Smooth muscle cell (in vitro differentiated cells): Measurements from ENCODE around the gene SSTR1. TPM values are rescaled to one million over a fixed set of nuclear protein-coding genes. Genes with fewer than 3 reads are reported as not detected.
A peak's percentile ranks its signal among the peaks of the same experiment; 100 is the strongest.

Source experiments
- DNase-seq: peaks from one replicate; lab custom pipeline; 2025; ENCODE audit not compliant: unreplicated experiment; lab: John Stamatoyannopoulos, UW
- H2AFZ ChIP-seq: fragments of 200-600 bp; sonication (generic); 2 replicates; pipeline ENCODE4 v1.6.0; 2016; ENCODE audit warnings: antibody characterized with exemption, low read depth, mild to moderate bottlenecking
- H3F3A ChIP-seq: fragments of 200-600 bp; sonication (generic); 2 replicates; pipeline ENCODE4 v1.6.0; 2017; ENCODE audit warnings: antibody characterized with exemption, low read depth
- H3K27ac ChIP-seq: fragments of 200-600 bp; sonication (generic); 2 replicates; pipeline ENCODE4 v1.5.1; 2016; ENCODE audit warnings: low read depth, mild to moderate bottlenecking
- H3K27me3 ChIP-seq: fragments of 200-600 bp; sonication (generic); 2 replicates; pipeline ENCODE4 v1.6.1; 2016; ENCODE audit warnings: low read depth, mild to moderate bottlenecking
- H3K36me3 ChIP-seq: fragments of 200-600 bp; sonication (generic); 2 replicates; pipeline ENCODE4 v1.5.1; 2016; ENCODE audit warnings: low read depth
- H3K4me1 ChIP-seq: fragments of 200-600 bp; sonication (generic); 2 replicates; pipeline ENCODE4 v1.5.1; 2016; ENCODE audit warnings: low read depth
- H3K4me2 ChIP-seq: fragments of 200-600 bp; sonication (generic); 2 replicates; pipeline ENCODE4 v1.6.0; 2016; ENCODE audit warnings: mild to moderate bottlenecking
- H3K4me3 ChIP-seq: fragments of 200-600 bp; sonication (generic); 2 replicates; pipeline ENCODE4 v1.5.1; 2016; ENCODE audit warnings: mild to moderate bottlenecking
- H3K79me2 ChIP-seq: fragments of 200-600 bp; sonication (generic); 2 replicates; pipeline ENCODE4 v1.6.0; 2016; ENCODE audit warnings: low read depth, mild to moderate bottlenecking
- H3K9ac ChIP-seq: fragments of 200-600 bp; sonication (generic); 2 replicates; pipeline ENCODE4 v1.6.0; 2016; ENCODE audit warnings: low read depth
- H3K9me3 ChIP-seq: fragments of 200-600 bp; sonication (generic); replicated peaks from 2 replicates; pipeline ENCODE4 v1.5.1; 2016; ENCODE audit warnings: low read depth
- H4K20me1 ChIP-seq: fragments of 200-600 bp; sonication (generic); 2 replicates; pipeline ENCODE4 v1.6.0; 2016; ENCODE audit warnings: low read depth
- CTCF ChIP-seq: fragments of 200-600 bp; sonication (generic); IDR thresholded peaks from 2 replicates; pipeline ENCODE4 v1.5.1; 2017; ENCODE audit warnings: borderline replicate concordance, mild to moderate bottlenecking, antibody characterized with exemption; ENCODE audit not compliant: insufficient read depth, poor library complexity, severe bottlenecking
- WGBS: methylation state at CpG from one replicate; pipeline ENCODE4 v1.1.7; 2016; ENCODE audit warnings: low lambda C conversion rate; 5-methylcytosine and 5-hydroxymethylcytosine counted together
- polyA plus RNA-seq: library from polyadenylated mRNA; unstranded; fragments of >200 nt; fragmentation: Nextera tagmentation; extraction: Ambion mirVana; gene quantifications from 2 replicates; pipeline ENCODE4 v1.2.1, GENCODE V29; 2016
- total RNA-seq: library from RNA; depleted of rRNA; stranded (reverse); fragments of >200 nt; gene quantifications from 2 replicates; pipeline ENCODE4 v1.2.3, GENCODE V29; 2014

The SSTR1 gene
- total and polyA plus RNA-seq, 2 experiments from 2014 or later = 11.3 to 12.3 TPM

DNA sequence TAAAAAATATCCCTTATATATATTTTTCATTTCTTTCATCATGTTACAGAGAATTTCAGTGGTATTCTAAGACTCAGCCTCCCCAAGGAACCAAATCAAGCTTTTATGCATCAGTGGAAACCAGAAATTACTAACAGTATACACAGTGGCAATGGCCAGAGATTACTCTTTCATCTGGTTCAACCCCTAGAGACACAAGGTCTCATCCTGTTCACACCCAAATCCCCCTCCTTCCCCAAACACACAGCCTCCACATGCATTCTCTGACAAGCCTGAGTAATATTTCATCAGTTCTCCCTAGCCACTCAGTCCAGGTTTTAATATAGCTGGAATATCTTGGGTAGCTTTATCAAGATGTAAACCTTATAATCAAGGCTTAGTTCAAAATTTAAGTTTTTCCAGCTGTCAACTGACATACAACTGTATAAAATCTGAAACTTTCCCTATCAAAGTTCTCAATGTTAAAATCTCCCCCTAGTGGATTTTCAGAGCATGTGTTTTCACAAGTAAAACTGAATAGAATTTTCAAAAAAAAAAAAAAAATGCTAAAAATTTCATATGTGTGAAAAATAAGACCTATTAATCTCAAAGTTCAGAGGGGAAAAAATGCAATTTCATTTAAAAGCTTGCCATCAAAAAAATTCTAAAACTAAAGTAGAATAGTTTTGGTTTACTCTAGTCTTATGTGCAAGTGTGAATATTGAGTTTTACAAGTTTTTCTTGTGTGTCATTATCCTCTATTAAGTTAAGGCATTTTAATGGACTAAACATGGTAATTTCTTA lies 10.5 kb upstream of the SSTR1 start:
- Histone ChIP-seq H3F3A (no peaks in the 10 kb centered on the region), H3K4me3 (no peak overlapping the region), H3K9me3 (no peaks in the 10 kb centered on the region), H3K9ac (no peak overlapping the region), H2AFZ (peak overlapping the region; percentile 36), H3K4me2 (peak overlapping the region; percentile 38), H3K79me2 (no peaks in the 10 kb centered on the region), H3K27ac (peak overlapping the region; percentile 28), H3K4me1 (no peaks in the 10 kb centered on the region), H3K36me3 (no peaks in the 10 kb centered on the region), H3K27me3 (no peaks in the 10 kb centered on the region), H4K20me1 (no peaks in the 10 kb centered on the region)
- TF ChIP-seq CTCF = peak; percentile 69
- no peak for DNase-seq

DNA sequence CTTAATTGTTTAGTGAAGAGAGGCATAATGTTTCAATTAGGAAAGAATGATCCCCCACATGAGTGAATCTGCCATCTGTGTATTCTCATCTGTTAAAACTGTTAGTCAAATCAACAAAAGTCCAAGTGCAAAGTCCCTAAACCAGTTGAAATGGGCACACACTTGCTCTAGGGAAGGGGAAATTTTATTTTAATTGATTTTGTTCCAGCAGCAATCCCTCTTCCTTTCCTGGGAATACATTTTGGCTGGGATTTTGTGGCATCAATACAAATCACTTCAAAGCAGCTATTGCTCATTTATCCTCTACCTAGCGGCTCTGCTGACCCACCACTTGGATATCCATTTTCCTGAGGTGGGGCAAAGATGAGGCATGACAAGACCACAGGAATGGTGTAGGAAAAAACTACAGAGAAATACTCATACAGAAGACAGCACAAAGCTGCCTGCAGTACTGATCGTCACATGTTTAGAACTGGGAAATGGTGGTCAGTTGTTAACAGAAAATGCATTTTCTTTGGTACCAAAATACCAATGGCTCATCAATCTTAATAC lies 9.8 kb upstream of the SSTR1 start:
- Histone ChIP-seq H3K9me3 (no peaks in the 10 kb centered on the region), H3K79me2 (no peaks in the 10 kb centered on the region), H2AFZ (no peak overlapping the region), H3K4me2 (peak overlapping the region; percentile 38), H3F3A (no peaks in the 10 kb centered on the region), H3K4me1 (no peaks in the 10 kb centered on the region), H3K27me3 (no peaks in the 10 kb centered on the region), H3K27ac (peak overlapping the region; percentile 28), H3K36me3 (no peaks in the 10 kb centered on the region), H4K20me1 (no peaks in the 10 kb centered on the region), H3K9ac (no peak overlapping the region), H3K4me3 (no peak overlapping the region)
- WGBS = 68% methylated on average over 2 of the region's 2 CpGs
- DNase-seq = no peak
- TF ChIP-seq CTCF = no peak

DNA sequence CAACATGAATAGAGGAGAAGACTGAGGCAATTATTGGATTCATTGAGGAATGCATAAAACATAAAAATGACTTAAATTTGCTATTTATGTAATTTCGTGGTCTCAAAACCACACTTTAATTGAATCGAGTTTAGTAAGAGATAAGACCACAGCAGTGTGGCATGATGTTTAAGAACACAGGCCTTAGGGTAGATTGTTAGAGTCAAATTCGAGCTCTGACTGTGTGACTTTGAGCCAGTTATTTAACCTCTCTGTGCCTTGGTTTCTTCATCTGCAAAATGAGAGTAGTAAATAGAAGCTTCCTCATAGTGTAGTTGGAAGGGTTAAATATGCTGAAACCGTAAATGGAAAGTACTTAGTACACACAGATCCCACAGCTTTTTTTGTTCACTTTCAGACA lies 9.3 kb upstream of the SSTR1 start:
- Histone ChIP-seq H3K27me3 (no peaks in the 10 kb centered on the region), H2AFZ (no peak overlapping the region), H3K9me3 (no peaks in the 10 kb centered on the region), H3K4me3 (no peak overlapping the region), H3F3A (no peaks in the 10 kb centered on the region), H3K4me1 (no peaks in the 10 kb centered on the region), H3K9ac (no peak overlapping the region), H3K27ac (no peak overlapping the region), H3K79me2 (no peaks in the 10 kb centered on the region), H3K4me2 (no peak overlapping the region), H3K36me3 (no peaks in the 10 kb centered on the region), H4K20me1 (no peaks in the 10 kb centered on the region)
- 75% methylated on average over 4 of the region's 4 CpGs for WGBS
- no peak for DNase-seq
- no peak for TF ChIP-seq CTCF

- Histone ChIP-seq H3K4me3 (no peak overlapping the region), H2AFZ (no peak overlapping the region), H3K9me3 (no peaks in the 10 kb centered on the region), H3K79me2 (no peaks in the 10 kb centered on the region), H3K27ac (no peak overlapping the region), H4K20me1 (no peaks in the 10 kb centered on the region), H3K4me2 (no peak overlapping the region), H3F3A (no peaks in the 10 kb centered on the region), H3K36me3 (no peaks in the 10 kb centered on the region), H3K9ac (no peak overlapping the region), H3K27me3 (no peaks in the 10 kb centered on the region), H3K4me1 (no peaks in the 10 kb centered on the region)
- DNase-seq = no peak
- WGBS = 90% methylated on average over 9 of the region's 9 CpGs
- no peak for TF ChIP-seq CTCF
These were observed 8.6 kb upstream of the SSTR1 start for GRCh38 chr14:38199076-38199475.
